Measurements from ENCODE around the gene SNRPD2.

DNA sequence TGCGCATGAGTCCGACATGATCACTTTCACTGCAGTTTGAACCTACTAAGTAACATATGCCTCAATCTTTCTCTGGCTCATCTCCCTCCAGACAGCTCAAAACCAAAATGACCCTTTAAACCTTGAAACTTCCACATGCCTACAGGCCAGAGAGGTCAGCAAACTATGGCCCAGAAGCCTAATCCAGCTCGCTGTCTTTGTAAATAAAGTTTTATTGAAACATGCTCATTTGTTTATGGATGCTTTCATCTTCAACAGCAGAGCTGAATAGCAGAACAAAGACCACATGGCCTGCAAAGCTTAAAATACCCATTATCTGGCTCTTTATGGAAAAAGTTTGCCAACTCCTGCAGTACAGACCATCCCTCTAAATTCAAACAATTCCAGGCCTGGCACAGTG is 23.4 kb upstream of the SNRPD2 start:
- TF ChIP-seq GATA2 (IDR thresholded peaks at IDR 0.05; ENCODE audit: low read depth, low read length) (no peak), GATA3 (IDR thresholded peaks at IDR 0.05; ENCODE audit: low read depth, low read length) (no peak)

Measured in SH-SY5Y (cell line).